Stimulated activated CD4-positive, alpha-beta T cell treated with anti-CD3 and anti-CD28 coated beads, Interleukin-4, amount 100 ng/mL, for 1 hour (primary cell): ENCODE measurements around the gene GEMIN4.
"Not testable (repeated sequence)": the region's sequence is repeated elsewhere in the genome, so short reads cannot be mapped to it uniquely, and the experiment has no call there.

Experiments
- DNase-seq: peaks from one replicate; pipeline ENCODE4 v3.0.0-alpha.2; 2020

GEMIN4 gene

DNA sequence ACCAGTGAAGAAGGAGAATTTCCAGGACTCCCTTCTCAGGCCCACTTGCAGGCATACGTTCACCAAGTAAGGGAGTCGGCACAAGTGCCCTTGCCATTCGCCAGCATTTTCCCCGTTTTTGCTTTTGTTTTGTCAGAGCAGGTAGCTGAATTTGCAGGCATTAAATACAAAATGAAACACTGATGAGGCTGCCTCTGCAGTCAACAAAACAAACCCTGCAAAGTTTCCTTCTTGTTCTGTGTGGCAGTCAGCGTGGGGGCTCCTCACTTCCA is 22.2 kb upstream of the GEMIN4 start:
- no peak for DNase-seq

DNA sequence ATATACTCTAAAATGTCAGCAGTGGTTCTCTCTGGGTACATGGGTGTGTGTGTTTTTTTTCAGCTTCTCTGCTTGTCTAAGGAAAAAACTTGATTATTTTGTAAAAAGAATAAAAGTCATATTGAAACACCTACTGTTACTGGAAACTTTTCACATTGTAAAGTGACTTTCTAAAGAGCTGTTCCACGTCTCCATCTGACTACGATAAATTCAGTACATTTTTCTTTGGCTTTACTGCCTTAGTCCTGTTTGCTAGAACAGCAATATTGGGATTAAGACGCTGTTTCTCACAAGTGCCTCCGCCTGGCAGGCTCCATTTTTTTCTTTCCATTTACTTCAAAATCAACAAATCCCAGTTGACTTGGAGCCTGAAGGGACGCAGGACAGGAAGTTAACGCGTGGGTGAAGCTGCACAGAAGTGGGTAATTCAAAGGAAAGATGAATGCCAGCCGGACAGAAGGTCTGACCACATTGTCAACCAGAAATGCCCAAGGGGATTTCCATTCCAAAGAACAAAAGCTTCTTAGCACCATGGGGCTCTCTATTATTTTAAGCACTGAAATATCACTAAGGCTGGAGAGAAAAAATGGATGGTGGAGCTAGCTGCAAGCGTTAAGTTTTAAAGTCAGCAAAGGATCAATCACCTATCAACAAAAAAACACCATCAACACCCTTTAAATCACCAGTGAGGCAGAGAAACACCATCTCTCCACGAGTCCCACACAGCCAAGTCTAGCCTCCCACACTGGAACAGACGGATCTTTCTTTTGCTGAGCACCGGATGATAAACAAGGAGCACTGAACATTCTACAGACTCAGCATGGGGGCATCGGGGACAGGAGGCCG is 21.6 kb upstream of the GEMIN4 start:
- no peak for DNase-seq

DNA sequence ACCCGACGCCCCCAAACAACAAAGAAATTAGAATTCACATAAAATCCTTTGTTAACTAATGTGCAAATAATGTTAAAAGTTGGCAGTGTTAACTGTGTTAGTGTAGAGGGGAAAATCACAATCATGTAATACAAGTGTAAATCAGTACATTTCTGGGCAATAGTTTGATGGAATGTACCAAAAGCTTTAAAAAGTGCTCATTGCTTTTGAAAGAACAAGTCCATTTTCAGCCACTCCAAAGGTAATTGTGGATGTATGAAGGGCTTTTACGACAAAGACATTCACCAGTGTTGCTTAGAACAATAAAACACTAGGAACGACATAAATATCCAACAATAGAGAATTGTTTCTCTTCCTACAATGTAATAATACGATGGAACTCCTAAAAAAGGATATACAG is 21.0 kb upstream of the GEMIN4 start:
- no peak for DNase-seq

DNA sequence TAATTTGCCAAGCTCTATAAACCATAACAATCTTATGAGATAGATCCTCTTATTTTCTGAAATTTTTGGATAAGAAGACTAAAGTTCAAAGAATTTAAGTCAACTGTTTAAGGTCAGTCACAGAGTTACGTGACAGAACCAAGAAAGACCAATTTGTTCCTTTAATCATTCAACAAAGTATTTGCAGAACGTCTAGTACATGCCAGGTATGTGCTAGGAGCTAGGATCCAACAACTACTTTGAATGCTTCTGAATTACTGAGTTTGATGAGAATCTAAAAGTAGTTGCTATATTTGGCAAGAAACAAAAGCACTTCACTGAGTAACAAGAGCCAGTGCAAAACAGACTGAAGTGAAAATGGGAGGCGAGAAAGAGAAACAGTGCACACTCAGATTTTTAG is 15.0 kb upstream of the GEMIN4 start:
- no peak for DNase-seq

GRCh38 chr17:760371-760770 is 8.3 kb upstream of the GEMIN4 start:
- no peak for DNase-seq

DNA sequence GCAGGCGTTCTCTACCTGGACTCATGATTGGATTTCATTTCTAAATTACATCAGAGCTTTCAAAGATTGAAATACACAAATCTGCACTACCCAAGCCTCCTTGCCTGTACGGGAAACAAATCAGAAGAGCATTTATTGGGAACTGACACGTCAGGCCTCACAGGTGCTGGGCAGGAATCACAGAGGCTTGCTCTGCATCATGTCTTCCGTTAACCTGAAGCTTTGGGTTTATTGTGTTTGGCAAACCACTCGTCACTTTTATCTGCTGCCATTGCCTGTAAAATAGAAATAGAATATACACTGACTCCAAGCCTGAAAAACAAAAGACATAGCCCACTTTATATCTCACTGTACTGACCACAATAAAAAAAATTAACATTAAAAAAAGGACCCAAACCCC is 7.9 kb upstream of the GEMIN4 start:
- DNase-seq = no peak

GRCh38 chr17:756010-756567 is 4.0 kb upstream of the GEMIN4 start:
- not testable (repeated sequence) for DNase-seq

- DNase-seq = not testable (repeated sequence)
These were observed 3.4 kb upstream of the GEMIN4 start for GRCh38 chr17:755319-755961.

- DNase-seq = no peak
These were observed 1.4 kb upstream of the GEMIN4 start for GRCh38 chr17:753418-753817.

DNA sequence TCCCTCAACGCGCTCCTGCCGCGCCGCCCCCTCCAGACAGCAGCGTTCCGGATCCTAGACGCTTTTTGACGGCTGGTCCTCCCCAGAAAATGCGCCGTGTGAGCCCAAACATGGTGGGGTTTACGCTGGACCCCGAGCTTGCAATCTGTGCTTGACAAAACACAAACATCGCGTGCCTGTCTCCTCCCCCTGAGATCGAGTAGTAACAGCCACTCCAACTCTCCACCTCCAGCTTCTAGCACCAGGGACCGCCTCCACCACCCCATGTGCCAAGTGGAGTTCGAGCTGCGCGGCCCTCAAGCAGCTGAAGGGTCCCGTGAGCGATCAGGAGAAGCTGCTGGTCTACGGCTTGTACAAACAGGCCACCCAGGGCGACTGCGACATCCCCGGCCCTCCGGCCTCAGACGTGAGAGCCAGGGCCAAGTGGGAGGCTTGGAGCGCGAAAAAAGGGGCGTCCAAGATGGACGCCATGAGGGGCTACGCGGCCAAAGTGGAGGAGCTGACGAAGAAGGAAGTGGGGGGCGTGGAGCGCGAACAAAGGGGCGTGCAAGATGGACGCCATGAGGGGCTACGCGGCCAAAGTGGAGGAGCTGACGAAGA is 656 bp upstream of the GEMIN4 start:
- no peak for DNase-seq

DNA sequence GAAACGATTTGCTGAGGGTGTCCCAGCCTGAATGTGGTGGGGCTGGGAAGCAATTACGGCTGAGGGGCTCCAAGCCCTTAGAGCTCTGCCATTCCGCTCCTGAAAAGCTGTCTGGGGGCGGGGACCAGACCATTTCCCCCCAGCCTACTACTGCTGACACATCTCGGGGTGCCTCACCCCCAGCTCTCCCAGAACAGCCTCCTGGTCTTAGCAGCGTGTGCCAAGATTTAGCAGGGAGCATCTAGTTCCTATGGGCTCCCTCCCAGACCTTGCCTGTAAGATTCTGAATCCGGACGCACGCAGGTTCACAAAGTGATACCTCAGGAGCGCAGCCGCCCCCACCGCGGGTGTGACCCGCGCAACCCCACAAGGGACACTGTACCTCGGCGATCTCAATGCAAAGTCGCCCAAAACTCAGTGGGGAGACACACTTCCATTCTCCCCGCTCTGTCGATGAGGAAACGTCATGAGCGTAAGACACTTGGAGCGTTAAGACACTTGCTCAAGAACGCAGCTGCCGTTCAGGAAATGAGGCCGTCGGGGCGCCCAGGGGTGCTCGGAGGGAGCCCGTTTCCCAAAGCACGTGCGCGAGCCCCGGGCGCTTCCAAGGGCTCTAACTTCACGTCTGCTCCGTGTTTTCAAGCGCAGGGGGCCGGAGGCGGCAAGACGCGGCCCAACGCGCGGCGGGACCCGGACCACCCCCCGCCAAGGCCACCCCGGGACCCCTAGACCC is 629 bp downstream of the GEMIN4 start:
- DNase-seq = peak; percentile 58

DNA sequence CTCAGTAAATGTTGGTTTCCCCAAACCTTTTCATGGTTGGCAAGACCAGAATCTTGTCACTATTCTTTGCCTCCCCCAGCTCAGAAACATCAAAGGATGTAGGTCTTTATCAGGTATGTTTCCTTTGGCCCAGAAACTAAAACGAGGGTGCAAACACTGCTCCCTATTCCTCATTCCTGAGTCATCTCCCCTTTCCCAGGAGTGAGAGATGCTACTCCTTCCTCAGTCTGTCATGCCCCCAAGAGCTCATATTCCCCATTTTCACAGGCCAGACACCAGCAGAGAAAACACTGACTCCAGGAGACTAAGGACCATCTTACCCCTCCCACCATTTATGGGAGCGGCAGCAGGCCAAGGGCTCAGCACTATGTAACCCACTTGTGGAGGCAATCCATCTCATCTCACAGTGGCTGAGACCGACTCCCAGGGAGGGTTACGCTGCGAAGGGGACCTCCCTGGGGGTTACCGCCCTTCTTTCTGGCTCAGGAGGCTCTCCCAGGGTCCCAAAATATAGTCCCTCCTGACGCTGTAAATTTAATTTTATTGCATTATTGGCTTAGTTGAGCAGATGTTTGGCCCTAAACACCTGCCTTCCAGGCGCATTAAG is 1.5 kb downstream of the GEMIN4 start:
- DNase-seq = no peak

DNA sequence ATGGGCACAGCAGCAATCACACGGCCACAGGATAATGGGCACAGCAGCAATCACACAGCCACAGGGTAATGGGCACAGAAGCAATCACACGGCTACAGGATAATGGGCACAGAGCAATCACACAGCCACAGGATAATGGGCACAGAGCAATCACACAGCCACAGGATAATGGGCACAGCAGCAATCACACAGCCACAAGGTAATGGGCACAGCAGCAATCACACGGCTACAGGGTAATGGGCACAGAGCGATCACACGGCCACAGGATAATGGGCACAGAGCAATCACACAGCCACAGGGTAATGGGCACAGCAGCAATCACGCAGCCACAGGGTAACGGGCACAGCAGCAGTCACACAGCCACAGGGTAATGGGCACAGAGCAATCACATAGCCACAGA is 2.7 kb downstream of the GEMIN4 start:
- not testable (repeated sequence) for DNase-seq

- not testable (repeated sequence) for DNase-seq
These were observed 3.5 kb downstream of the GEMIN4 start for GRCh38 chr17:748604-749003.

GRCh38 chr17:746783-747629 is 5.1 kb downstream of the GEMIN4 start:
- DNase-seq = no peak

GRCh38 chr17:746181-746580 is 5.9 kb downstream of the GEMIN4 start:
- no peak for DNase-seq

GRCh38 chr17:745406-745805 is 6.7 kb downstream of the GEMIN4 start:
- DNase-seq = no peak

DNA sequence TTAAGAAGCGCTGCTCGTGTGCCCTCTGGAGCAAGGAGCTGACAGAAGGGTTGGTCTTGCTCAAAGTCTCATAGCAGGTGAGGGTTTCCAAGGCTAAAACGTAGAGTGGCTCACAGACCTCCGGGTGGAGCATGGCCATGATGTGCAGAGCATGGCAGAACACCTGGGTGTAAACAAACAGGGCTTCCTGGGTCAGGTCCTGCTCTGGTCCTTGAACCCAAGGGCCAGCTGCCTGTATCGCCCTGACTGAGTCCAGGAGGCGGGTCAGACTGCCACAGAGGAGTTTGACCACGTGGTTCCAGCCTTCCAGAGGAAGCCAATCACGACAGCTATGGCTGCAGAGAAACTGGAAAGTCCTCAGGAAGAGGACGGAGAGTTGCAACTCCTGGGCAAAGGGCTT is 7.1 kb downstream of the GEMIN4 start:
- DNase-seq = no peak

DNA sequence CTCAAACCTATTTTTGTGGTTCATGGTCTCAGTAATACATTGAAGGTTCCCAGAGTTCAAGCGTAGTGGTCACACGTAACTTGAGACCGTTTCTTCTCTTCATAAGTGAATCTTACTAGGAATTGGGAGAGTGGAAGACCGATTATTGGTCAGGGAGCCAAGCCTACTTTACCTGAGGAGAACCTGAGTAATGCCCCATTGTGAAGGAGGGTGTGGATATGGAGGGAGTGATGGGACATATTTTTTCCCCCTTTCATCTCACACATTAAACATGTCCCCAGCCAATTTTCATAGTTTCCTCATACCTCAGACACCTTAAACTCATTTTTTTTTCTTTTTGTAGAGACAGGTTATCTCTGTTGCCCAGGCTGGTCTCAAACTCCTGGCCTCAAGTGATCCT is 8.9 kb downstream of the GEMIN4 start:
- no peak for DNase-seq

GRCh38 chr17:742147-742793 is 9.8 kb downstream of the GEMIN4 start:
- no peak for DNase-seq

DNA sequence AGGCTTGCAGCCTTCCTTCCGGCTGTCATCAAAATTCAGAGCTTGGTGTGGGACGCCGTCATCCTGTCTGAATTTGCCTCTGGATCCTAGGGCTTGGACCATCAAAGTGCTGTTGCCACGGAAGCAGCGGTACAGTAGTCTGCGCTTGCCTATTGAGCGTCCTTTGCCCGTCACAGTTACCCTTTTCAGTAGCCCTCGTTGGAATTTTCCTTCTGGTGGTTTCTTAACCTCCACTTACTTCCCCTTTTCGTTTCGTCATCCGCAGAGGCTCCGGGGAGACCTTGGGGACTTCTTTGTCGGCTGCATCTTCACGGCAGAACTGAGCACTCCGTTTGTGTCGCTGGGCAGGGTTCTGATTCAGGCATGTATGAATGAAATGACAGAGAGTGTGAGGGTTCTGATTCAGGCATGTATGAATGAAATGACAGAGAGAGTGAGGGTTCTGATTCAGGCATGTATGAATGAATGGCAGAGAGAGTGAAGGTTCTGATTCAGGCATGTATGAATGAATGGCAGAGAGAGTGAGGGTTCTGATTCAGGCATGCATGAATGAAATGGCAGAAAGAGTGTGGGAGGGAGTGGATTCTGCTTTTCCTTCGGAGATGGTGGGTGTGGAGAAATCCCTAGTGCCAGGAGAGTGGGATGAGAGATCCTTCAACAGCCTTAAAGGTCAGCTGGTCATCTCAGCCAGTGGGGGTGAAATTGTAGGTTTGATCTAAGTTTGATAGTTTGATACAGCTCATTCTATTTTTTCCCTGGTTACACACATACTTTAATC is 11.6 kb downstream of the GEMIN4 start:
- DNase-seq = peak; percentile 9
